HCT116 (cell line): Measurements from ENCODE around the gene MED14. TPM values are rescaled to one million over a fixed set of nuclear protein-coding genes. Genes with fewer than 3 reads are reported as not detected.

Source experiments
- ATAC-seq: fragments of 200-7000 bp; cut with Tn5 transposase; 2 replicates; pipeline ENCODE4 v1.9.1; 2020; ENCODE audit warnings: mild to moderate bottlenecking, moderate library complexity
- BruUV-seq: library from RNA; stranded (reverse); fragments of 400-500 nt; replicated peaks from 2 replicates; lab custom pipeline; 2021; lab: Mats Ljungman, UMichigan
- CTCF ChIA-PET: fragments of 300-600 bp; sonication (Branson Sonifier 250); formaldehyde crosslinking; loops from one replicate; lab custom pipeline; 2021; ENCODE audit warnings: antibody characterized with exemption; lab: Charles Lee
- POLR2A ChIA-PET: fragments of 300-600, 350-600 bp; sonication (Branson Sonifier 250); formaldehyde crosslinking; loops from one replicate; lab custom pipeline; 2021; ENCODE audit warnings: antibody characterized with exemption; lab: Charles Lee
- RAD21 ChIA-PET, 2 experiments: fragments of 300-600 bp; sonication (Branson Sonifier 250); formaldehyde crosslinking; loops; one replicate each; lab custom pipeline; 2023; ENCODE audit warnings: low total read pairs in 2 of 2; ENCODE audit not compliant: uncharacterized antibody in 2 of 2, unreplicated experiment in 2 of 2, low non-redundant PET in 1 of 2; lab: Charles Lee
- DNase-seq: peaks from one replicate; pipeline ENCODE4 v3.0.0-alpha.2; 2010; ENCODE audit warnings: low read depth, low spot score
- H2AFZ ChIP-seq: fragments of 200-600 bp; shearing (Covaris generic), sonication (generic); 2 replicates; pipeline ENCODE4 v1.6.1; 2017; ENCODE audit warnings: low read depth, mixed run types, mixed read lengths, antibody characterized with exemption, low read length; ENCODE audit not compliant: poor library complexity, severe bottlenecking
- H3K27ac ChIP-seq: 2 replicates; pipeline ENCODE4 v1.5.1; 2012; ENCODE audit warnings: low read depth, low read length
- H3K27me3 ChIP-seq: fragments of 200-600 bp; sonication (generic); 2 replicates; pipeline ENCODE4 v1.6.1; 2016; ENCODE audit warnings: mixed run types, low read length, mixed read lengths; ENCODE audit not compliant: insufficient read depth
- H3K36me3 ChIP-seq, 2 experiments: fragments of 200-500 bp in 1 of 2; fragments of 200-600 bp in 1 of 2; sonication (Bioruptor generic) in 1 of 2; sonication (generic) in 1 of 2; 2 replicates each; pipeline versions ENCODE4 v1.5.1 to v1.6.1; 2014 to 2016; ENCODE audit warnings: low read length in 2 of 2, inconsistent platforms in 1 of 2, mixed read lengths in 1 of 2, mixed run types in 1 of 2; ENCODE audit not compliant: insufficient read depth in 2 of 2, control insufficient read depth in 1 of 2
- H3K4me1 ChIP-seq, 2 experiments: fragments of 200-600 bp in 1 of 2; sonication (generic) in 1 of 2; 2 replicates each; pipeline versions ENCODE4 v1.5.1 to v1.6.1; 2012 to 2017; ENCODE audit warnings: low read length in 2 of 2, inconsistent platforms in 1 of 2, mild to moderate bottlenecking in 1 of 2, mixed read lengths in 1 of 2, mixed run types in 1 of 2, moderate library complexity in 1 of 2; ENCODE audit not compliant: insufficient read depth in 2 of 2, control insufficient read depth in 1 of 2
- H3K4me2 ChIP-seq: fragments of 200-600 bp; sonication (generic); 2 replicates; pipeline ENCODE4 v1.6.1; 2017; ENCODE audit warnings: mixed run types, low read length, mixed read lengths
- H3K4me3 ChIP-seq, 2 experiments: fragments of 200-600 bp in 1 of 2; sonication (generic) in 1 of 2; replicated peaks in 1 of 2; 2 replicates each; pipeline ENCODE4 v1.5.1; 2011 to 2016; ENCODE audit warnings: low read length in 2 of 2, control low read depth in 1 of 2, low read depth in 1 of 2, mild to moderate bottlenecking in 1 of 2, mixed read lengths in 1 of 2, mixed run types in 1 of 2
- H3K79me2 ChIP-seq: fragments of 200-600 bp; sonication (generic); 2 replicates; pipeline ENCODE4 v1.6.1; 2017; ENCODE audit warnings: mild to moderate bottlenecking, mixed run types, low read length, moderate library complexity, mixed read lengths; ENCODE audit not compliant: insufficient read depth
- H3K9ac ChIP-seq: fragments of 200-600 bp; sonication (generic); 2 replicates; pipeline ENCODE4 v1.6.1; 2016; ENCODE audit warnings: low read length, mixed read lengths
- H3K9me2 ChIP-seq: fragments of 200-600 bp; sonication (generic), shearing (Covaris generic); 2 replicates; pipeline ENCODE4 v1.6.1; 2017; ENCODE audit warnings: mixed run types, mild to moderate bottlenecking, moderate library complexity; ENCODE audit not compliant: insufficient read depth
- H3K9me3 ChIP-seq, 2 experiments: fragments of 200-500 bp in 1 of 2; fragments of 200-600 bp in 1 of 2; sonication (Bioruptor generic) in 1 of 2; sonication (generic) in 1 of 2; 2 replicates each; pipeline ENCODE4 v1.6.1; 2014 to 2017; ENCODE audit warnings: low read length in 2 of 2, mixed read lengths in 2 of 2, inconsistent platforms in 1 of 2, low read depth in 1 of 2, mild to moderate bottlenecking in 1 of 2, mixed run types in 1 of 2, moderate library complexity in 1 of 2; ENCODE audit not compliant: control insufficient read depth in 1 of 2, insufficient read depth in 1 of 2
- H4K20me1 ChIP-seq: fragments of 200-600 bp; sonication (generic), shearing (Covaris generic); 2 replicates; pipeline ENCODE4 v1.6.1; 2017; ENCODE audit warnings: mixed run types, mild to moderate bottlenecking, moderate library complexity; ENCODE audit not compliant: insufficient read depth
- CBX3 ChIP-seq: IDR thresholded peaks from 2 replicates; pipeline ENCODE4 v1.6.1; 2012; ENCODE audit warnings: low read depth
- CEBPB ChIP-seq: IDR thresholded peaks from 2 replicates; pipeline ENCODE4 v1.6.1; 2012; ENCODE audit warnings: low read depth
- CTCF ChIP-seq, 3 experiments: fragments of 200-600 bp in 1 of 3; sonication (generic) in 1 of 3; IDR thresholded peaks in 2 of 3; conservative IDR thresholded peaks in 1 of 3; 2 replicates each; pipeline ENCODE4 v1.5.1; 2012 to 2017; ENCODE audit warnings: low read depth in 2 of 3, low read length in 2 of 3, antibody characterized with exemption in 1 of 3, borderline replicate concordance in 1 of 3, control low read depth in 1 of 3, mild to moderate bottlenecking in 1 of 3, mixed read lengths in 1 of 3, mixed run types in 1 of 3, moderate library complexity in 1 of 3; ENCODE audit not compliant: insufficient read depth in 1 of 3
- EGR1 ChIP-seq: IDR thresholded peaks from 2 replicates; pipeline ENCODE4 v1.6.1; 2012; ENCODE audit warnings: low read depth
- EZH2 ChIP-seq: fragments of 200-600 bp; sonication (generic); IDR thresholded peaks from 2 replicates; pipeline ENCODE4 v1.6.1; 2017; ENCODE audit warnings: antibody characterized with exemption, mixed run types
- JUND ChIP-seq: IDR thresholded peaks from 2 replicates; pipeline ENCODE4 v1.6.1; 2012
- POLR2A ChIP-seq: IDR thresholded peaks from 2 replicates; pipeline ENCODE4 v1.7.0; 2011; ENCODE audit warnings: borderline replicate concordance; ENCODE audit not compliant: insufficient read depth, insufficient read length; ENCODE audit errors: extremely low read depth
- SP1 ChIP-seq: IDR thresholded peaks from 2 replicates; pipeline ENCODE4 v1.6.1; 2012; ENCODE audit warnings: low read depth
- YY1 ChIP-seq: IDR thresholded peaks from 2 replicates; pipeline ENCODE4 v1.6.1; 2011; ENCODE audit warnings: low read length, low read depth, moderate library complexity, mild to moderate bottlenecking; ENCODE audit not compliant: insufficient replicate concordance; ENCODE audit errors: extremely low read depth
- ZBTB33 ChIP-seq: IDR thresholded peaks from 2 replicates; pipeline ENCODE4 v1.6.1; 2011; ENCODE audit warnings: mild to moderate bottlenecking, low read length, moderate library complexity; ENCODE audit not compliant: insufficient replicate concordance; ENCODE audit errors: extremely low read depth
- ZNF274 ChIP-seq: fragments of 200-500 bp; sonication (Bioruptor generic); IDR thresholded peaks from 2 replicates; pipeline ENCODE4 v1.6.1; 2014; ENCODE audit warnings: mild to moderate bottlenecking, low read depth, low read length, inconsistent platforms
- intact Hi-C: fragments of 100-400 bp; cut with micrococcal nuclease; formaldehyde crosslinking; loops from 2 replicates; pipeline ENCODE4 v1.10.0; 2022
- total RNA-seq: library from RNA; stranded (reverse); gene quantifications from one replicate; pipeline ENCODE4 v1.2.1, GENCODE V29; 2021; ENCODE audit not compliant: unreplicated experiment
- TF ChIP-seq, protein P1 (sequence below): IDR thresholded peaks from 2 replicates; pipeline ENCODE4 v1.6.1; 2012; ENCODE audit warnings: low read depth

MED14 gene
- total RNA-seq, 1 experiment from 2014 or later, result 51.8 TPM

- TF ChIP-seq ZBTB33 (no peak), CEBPB (no peak), CTCF (IDR thresholded peaks at IDR 0.05 in 2 of 3, conservative IDR thresholded peaks at IDR 0.05 in 1 of 3; ENCODE audit: borderline replicate concordance in 1 of 3, insufficient read depth in 1 of 3, low read depth in 2 of 3, low read length in 2 of 3) (no peak), EGR1 (no peak), CBX3 (no peak)
Observed at GRCh38 chrX:40623665-40624064, 111.7 kb downstream of the MED14 start (continued).

GRCh38 chrX:40623139-40623536 is 112.2 kb downstream of the MED14 start, which contains the start of gene MPC1L:
TSS of gene MPC1L (plus strand) at chrX:40623428. CDS start at chrX:40623566, 138 bp downstream.
- ChIA-PET CTCF (no interaction called here), POLR2A (no interaction called here), RAD21 (no interaction called here)
- ATAC-seq (no peak), DNase-seq (no peak)
- H3K79me2 ChIP-seq, result no peaks in the 10 kb centered on the region
- no peak within 1 kb of the TSS for H3K4me2 ChIP-seq
- H3K4me3 ChIP-seq, result no peak within 1 kb of the TSS
- no peak within 1 kb of the TSS for H2AFZ ChIP-seq
- no TSS peak for BruUV-seq
- no peaks in the 10 kb centered on the region for H3K4me1 ChIP-seq
- no peaks in the 10 kb centered on the region for H3K27me3 ChIP-seq
- no peaks in the 10 kb centered on the region for H4K20me1 ChIP-seq
- no peaks in the 10 kb centered on the region; a peak in 1 of 4 replicates for H3K36me3 ChIP-seq
- intact Hi-C loops, result no loop called here
- H3K9me3 ChIP-seq, result no peaks in the 10 kb centered on the region
- H3K27ac ChIP-seq, result no peak within 1 kb of the TSS
- no peak within 1 kb of the TSS for H3K9ac ChIP-seq
- H3K9me2 ChIP-seq, result no peaks in the 10 kb centered on the region
- TF ChIP-seq JUND (no peak), ZNF274 (no peak), EGR1 (no peak), SP1 (no peak), ZBTB33 (no peak), POLR2A (no peak), EZH2 (no peak), YY1 (no peak)
- TF ChIP-seq, protein P1, sequence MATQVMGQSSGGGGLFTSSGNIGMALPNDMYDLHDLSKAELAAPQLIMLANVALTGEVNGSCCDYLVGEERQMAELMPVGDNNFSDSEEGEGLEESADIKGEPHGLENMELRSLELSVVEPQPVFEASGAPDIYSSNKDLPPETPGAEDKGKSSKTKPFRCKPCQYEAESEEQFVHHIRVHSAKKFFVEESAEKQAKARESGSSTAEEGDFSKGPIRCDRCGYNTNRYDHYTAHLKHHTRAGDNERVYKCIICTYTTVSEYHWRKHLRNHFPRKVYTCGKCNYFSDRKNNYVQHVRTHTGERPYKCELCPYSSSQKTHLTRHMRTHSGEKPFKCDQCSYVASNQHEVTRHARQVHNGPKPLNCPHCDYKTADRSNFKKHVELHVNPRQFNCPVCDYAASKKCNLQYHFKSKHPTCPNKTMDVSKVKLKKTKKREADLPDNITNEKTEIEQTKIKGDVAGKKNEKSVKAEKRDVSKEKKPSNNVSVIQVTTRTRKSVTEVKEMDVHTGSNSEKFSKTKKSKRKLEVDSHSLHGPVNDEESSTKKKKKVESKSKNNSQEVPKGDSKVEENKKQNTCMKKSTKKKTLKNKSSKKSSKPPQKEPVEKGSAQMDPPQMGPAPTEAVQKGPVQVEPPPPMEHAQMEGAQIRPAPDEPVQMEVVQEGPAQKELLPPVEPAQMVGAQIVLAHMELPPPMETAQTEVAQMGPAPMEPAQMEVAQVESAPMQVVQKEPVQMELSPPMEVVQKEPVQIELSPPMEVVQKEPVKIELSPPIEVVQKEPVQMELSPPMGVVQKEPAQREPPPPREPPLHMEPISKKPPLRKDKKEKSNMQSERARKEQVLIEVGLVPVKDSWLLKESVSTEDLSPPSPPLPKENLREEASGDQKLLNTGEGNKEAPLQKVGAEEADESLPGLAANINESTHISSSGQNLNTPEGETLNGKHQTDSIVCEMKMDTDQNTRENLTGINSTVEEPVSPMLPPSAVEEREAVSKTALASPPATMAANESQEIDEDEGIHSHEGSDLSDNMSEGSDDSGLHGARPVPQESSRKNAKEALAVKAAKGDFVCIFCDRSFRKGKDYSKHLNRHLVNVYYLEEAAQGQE, result no peak
